DOHH2 (cell line): ENCODE results near the gene MKKS.

Source experiments
- CTCF ChIP-seq: fragments of 200-600 bp; sonication (generic); IDR thresholded peaks from one replicate; pipeline ENCODE4 v1.5.1; 2014; ENCODE audit warnings: antibody characterized with exemption, mild to moderate bottlenecking, low read depth, low read length; ENCODE audit not compliant: poor library complexity, severe bottlenecking
- EZH2phosphoT487 ChIP-seq: fragments of 200-600 bp; sonication (generic); IDR thresholded peaks from 2 replicates; pipeline ENCODE4 v1.6.1; 2017; ENCODE audit warnings: borderline replicate concordance, mild to moderate bottlenecking, antibody characterized with exemption, low read length, moderate library complexity, mixed read lengths

- no peak for TF ChIP-seq CTCF
- no peak for TF ChIP-seq EZH2phosphoT487
These were observed 28.5 kb upstream of the MKKS start for GRCh38 chr20:10462516-10462915.
